Gastroesophageal sphincter (tissue), 4 donors: ENCODE results near the gene HDAC4. TPM values are rescaled to one million over a fixed set of nuclear protein-coding genes. Genes with fewer than 3 reads are reported as not detected.

Experiments used
- ATAC-seq: fragments of 150-250 bp; one replicate; pipeline ENCODE4 v1.9.1; 2016; ENCODE audit warnings: mild to moderate bottlenecking, moderate library complexity
- H3K27ac ChIP-seq, 4 donors: fragments of 200-600 bp; sonication (generic) in 3 of 4; 1 replicate in 3 of 4; 2 replicates in 1 of 4; pipeline ENCODE4 v1.5.1; 2016 to 2019
- H3K27me3 ChIP-seq: fragments of 200-600 bp; sonication (generic); one replicate; pipeline ENCODE4 v1.5.1; 2019
- H3K36me3 ChIP-seq, 2 donors: fragments of 200-600 bp; sonication (generic); one replicate each; pipeline ENCODE4 v1.5.1; 2019; ENCODE audit warnings: control low read depth in 1 of 2
- H3K4me1 ChIP-seq, 3 donors: fragments of 200-600 bp; sonication (generic); 1 replicate in 2 of 3; 2 replicates in 1 of 3; pipeline ENCODE4 v1.5.1; 2016 to 2019; ENCODE audit warnings: control low read depth in 2 of 3
- H3K4me3 ChIP-seq, 2 donors: fragments of 200-600 bp; sonication (generic); one replicate each; pipeline ENCODE4 v1.5.1; 2019; ENCODE audit warnings: mild to moderate bottlenecking in 1 of 2, moderate library complexity in 1 of 2
- H3K9me3 ChIP-seq, 3 donors: fragments of 200-600 bp; sonication (generic); one replicate each; pipeline ENCODE4 v1.5.1; 2017 to 2019; ENCODE audit warnings: control low read depth in 2 of 3
- CTCF ChIP-seq, 4 experiments: fragments of 200-600 bp in 2 of 4; fragments of 450-650 bp in 2 of 4; sonication (generic) in 1 of 4; IDR thresholded peaks; one replicate each; pipeline ENCODE4 v1.5.1; 2017 to 2019; ENCODE audit warnings: antibody characterized with exemption in 4 of 4, mild to moderate bottlenecking in 2 of 4, moderate library complexity in 2 of 4
- EP300 ChIP-seq: sonication (generic); formaldehyde crosslinking; IDR thresholded peaks from one replicate; pipeline ENCODE4 v1.6.1; 2017; ENCODE audit warnings: antibody characterized with exemption, mild to moderate bottlenecking
- POLR2A ChIP-seq, 2 donors: fragments of 450-650 bp; IDR thresholded peaks; one replicate each; pipeline ENCODE4 v1.6.1; 2017; ENCODE audit warnings: antibody characterized with exemption in 2 of 2, mild to moderate bottlenecking in 2 of 2, moderate library complexity in 1 of 2
- POLR2AphosphoS5 ChIP-seq: sonication (generic); formaldehyde crosslinking; IDR thresholded peaks from one replicate; pipeline ENCODE4 v1.6.1; 2017; ENCODE audit warnings: antibody characterized with exemption
- WGBS, 2 donors: methylation state at CpG; one replicate each; pipeline ENCODE4 v1.1.5; 2018; ENCODE audit warnings: low coverage in 1 of 2; 5-methylcytosine and 5-hydroxymethylcytosine counted together
- total RNA-seq, 4 donors: library from RNA; depleted of rRNA; stranded (reverse); fragments of >200 nt; gene quantifications; one replicate each; pipeline ENCODE4 v1.1.0, GENCODE V29; 2016

Gene HDAC4
- total RNA-seq, 4 donors from 2014 or later = 41.3 to 104 (median 85.8) TPM

GRCh38 chr2:239315308-239315707, 85.5 kb downstream of the HDAC4 start:
- H3K36me3 ChIP-seq = no peaks in the 10 kb centered on the region
- TF ChIP-seq EP300 (no peak), POLR2AphosphoS5 (no peak), POLR2A (IDR thresholded peaks at IDR 0.05) (no peak), CTCF (IDR thresholded peaks at IDR 0.05) (no peak)
- H3K27ac ChIP-seq = peak overlapping the region in 2 of 4 donors; percentile 40 to 81
- no peak for ATAC-seq
- H3K27me3 ChIP-seq = no peaks in the 10 kb centered on the region
- 93 to 95% methylated on average over 7 to 9 of the region's 10 CpGs for WGBS, 2 donors
- H3K9me3 ChIP-seq = no peaks in the 10 kb centered on the region
- H3K4me1 ChIP-seq = peaks cover 2 to 88% (median 37%) of the 10 kb centered on the region in 3 donors
- H3K4me3 ChIP-seq = no peak overlapping the region

- no peak for TF ChIP-seq POLR2A (IDR thresholded peaks at IDR 0.05)
- ATAC-seq = no peak
- H3K27ac ChIP-seq = peak overlapping the region in 3 of 4 donors; percentile 86 to 93 (median 91)
- WGBS, 2 donors = 75% methylated on average over 3 of the region's 5 CpGs; no CpG with 5 or more reads in 1 of the 2 donors
- no peaks in the 10 kb centered on the region for H3K27me3 ChIP-seq
- no peak overlapping the region for H3K4me3 ChIP-seq
- H3K36me3 ChIP-seq = no peaks in the 10 kb centered on the region
- peaks cover 7 to 89% (median 49%) of the 10 kb centered on the region in 3 donors for H3K4me1 ChIP-seq
- H3K9me3 ChIP-seq = no peaks in the 10 kb centered on the region
Observed at GRCh38 chr2:239313776-239314175, 87.0 kb downstream of the HDAC4 start.

DNA sequence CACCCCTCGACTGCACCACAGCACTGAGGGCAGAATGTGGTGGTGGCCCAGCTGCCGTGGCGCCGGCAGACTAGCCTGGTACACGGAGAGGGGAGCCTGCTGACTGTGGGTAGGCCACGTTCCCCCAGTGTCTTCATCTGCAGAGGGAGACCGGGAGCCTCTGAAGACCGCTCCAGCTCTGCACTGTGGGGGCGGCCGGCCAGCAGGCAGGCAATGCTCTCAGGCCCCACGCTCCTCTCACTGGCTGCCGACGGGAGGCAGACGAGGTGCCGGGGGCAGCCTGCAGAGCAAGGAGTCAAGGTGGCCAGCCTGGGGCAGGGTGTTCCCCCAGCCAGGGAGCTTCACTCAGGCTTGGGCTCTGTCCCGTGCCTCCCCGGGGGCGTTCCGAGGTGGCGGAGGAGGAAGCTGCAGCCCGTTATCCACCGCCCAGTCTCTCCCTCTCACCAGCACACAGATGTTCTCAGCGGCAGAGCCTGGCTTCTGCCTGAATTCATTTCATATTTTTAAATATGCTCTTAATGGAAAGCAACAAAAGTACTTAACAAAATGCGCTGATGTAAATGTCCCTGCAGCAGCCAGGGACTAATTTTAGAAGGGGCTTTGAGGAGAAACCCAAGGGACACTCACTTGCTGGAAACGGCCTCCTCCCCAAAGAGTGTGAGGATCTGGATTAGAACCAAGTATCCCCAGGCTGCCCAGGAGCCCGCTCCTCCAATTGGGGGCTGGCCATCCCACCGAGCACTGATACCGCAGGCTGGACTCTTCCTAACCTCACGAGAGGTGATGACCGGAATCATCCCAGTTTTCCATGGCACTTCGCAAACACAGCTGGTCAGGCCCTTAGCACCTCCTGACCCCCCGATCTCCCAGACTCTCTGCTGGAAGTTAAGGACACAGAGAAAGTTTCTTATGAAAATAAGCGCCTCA, 87.8 kb downstream of the HDAC4 start:
- Histone ChIP-seq H3K4me3 (peak overlapping the region in 1 of 2 donors; percentile 13), H3K4me1 (peaks cover 6 to 89% (median 44%) of the 10 kb centered on the region in 3 donors), H3K27me3 (no peaks in the 10 kb centered on the region), H3K36me3 (no peaks in the 10 kb centered on the region), H3K27ac (peak overlapping the region; percentile 59 to 93 (median 88)), H3K9me3 (no peaks in the 10 kb centered on the region)
- peak; percentile 6 for ATAC-seq
- whole genome bisulfite sequencing, 2 donors = 41 to 47% methylated on average over 10 to 11 of the region's 33 CpGs
- TF ChIP-seq POLR2A (IDR thresholded peaks at IDR 0.05) (peak in 1 of 2 donors; percentile 10), CTCF (IDR thresholded peaks at IDR 0.05) (no peak), EP300 (no peak), POLR2AphosphoS5 (no peak)

GRCh38 chr2:239312081-239312511, 88.7 kb downstream of the HDAC4 start:
- no peaks in the 10 kb centered on the region for H3K27me3 ChIP-seq
- ATAC-seq = no peak
- no peak for TF ChIP-seq EP300
- TF ChIP-seq POLR2AphosphoS5 = no peak
- TF ChIP-seq CTCF (IDR thresholded peaks at IDR 0.05) = no peak
- no peak for TF ChIP-seq POLR2A (IDR thresholded peaks at IDR 0.05)
- no peaks in the 10 kb centered on the region for H3K9me3 ChIP-seq
- peaks cover 4 to 89% (median 46%) of the 10 kb centered on the region in 3 donors for H3K4me1 ChIP-seq
- H3K36me3 ChIP-seq = no peaks in the 10 kb centered on the region
- 98 to 100% methylated on average over 1 to 5 of the region's 10 CpGs for WGBS, 2 donors
- H3K4me3 ChIP-seq = no peak overlapping the region
- peak overlapping the region in 3 of 4 donors; percentile 86 to 93 (median 91) for H3K27ac ChIP-seq

DNA sequence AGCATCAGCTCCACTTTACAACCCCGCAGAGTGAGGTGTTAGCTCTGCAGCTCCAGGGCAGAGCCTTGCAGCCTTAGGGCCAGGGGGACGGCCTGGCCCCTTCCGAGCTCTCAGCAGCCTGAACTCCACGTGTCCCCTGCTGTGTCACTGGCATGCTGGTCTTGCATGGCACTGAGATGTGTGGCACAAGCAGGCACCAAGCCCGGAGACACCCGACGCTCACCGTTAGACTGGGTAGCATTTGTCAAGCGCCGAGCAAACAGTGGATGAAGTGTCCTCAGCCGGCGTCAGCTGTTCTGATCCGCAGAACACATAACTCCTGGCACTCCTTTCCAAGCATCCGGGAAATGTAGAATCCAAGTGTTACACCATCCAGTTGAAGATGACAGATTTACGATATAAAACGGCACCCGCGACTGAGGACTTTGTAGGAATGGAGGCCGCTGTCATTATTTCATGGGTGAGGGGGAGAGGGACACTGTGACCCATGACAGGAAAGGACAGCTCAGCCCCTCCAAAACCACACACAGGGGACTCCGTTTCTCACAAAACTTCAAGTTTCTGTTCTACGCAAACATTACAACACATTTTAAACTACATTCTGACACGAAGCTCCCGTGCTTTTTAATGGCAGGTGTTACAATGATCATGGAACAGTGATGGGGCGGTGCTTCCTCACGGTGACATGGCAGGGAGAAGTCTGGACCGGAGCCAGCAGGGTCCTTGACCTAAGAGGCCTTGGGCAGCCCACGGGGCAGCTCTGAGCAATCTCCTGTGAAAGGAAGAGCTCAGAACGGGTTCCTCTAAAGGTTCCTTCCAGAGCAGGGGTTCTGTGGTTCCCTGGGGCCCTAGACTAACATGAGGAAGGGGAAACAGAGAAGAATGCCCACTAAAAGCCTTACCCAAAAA, 89.4 kb downstream of the HDAC4 start:
- no peak for ATAC-seq

More for the DNA sequence above, 89.4 kb downstream of the HDAC4 start:
- Histone ChIP-seq H3K9me3 (no peaks in the 10 kb centered on the region), H3K4me3 (no peak overlapping the region), H3K4me1 (peaks cover 4 to 89% (median 50%) of the 10 kb centered on the region in 3 donors), H3K36me3 (no peaks in the 10 kb centered on the region), H3K27me3 (no peaks in the 10 kb centered on the region), H3K27ac (peak overlapping the region in 3 of 4 donors; percentile 91 to 94 (median 93))
- TF ChIP-seq EP300 = no peak
- peak; percentile 65 for TF ChIP-seq POLR2AphosphoS5
- TF ChIP-seq POLR2A (IDR thresholded peaks at IDR 0.05) = no peak
- no peak for TF ChIP-seq CTCF (IDR thresholded peaks at IDR 0.05)
- WGBS, 2 donors = 67 to 81% methylated on average over 4 to 7 of the region's 28 CpGs
